ENCODE results near the gene SOX13. TPM values are rescaled to one million over a fixed set of nuclear protein-coding genes. Genes with fewer than 3 reads are reported as not detected.

The SOX13 gene
- total and polyA plus RNA-seq, 8 donors, result 4.1 to 42.6 (median 11.1) TPM

GRCh38 chr1:204093781-204094180, 20.9 kb downstream of the SOX13 start:
- peaks cover 53 to 77% (median 54%) of the 10 kb centered on the region in 4 donors for H3K4me1 ChIP-seq
- no peak for DNase-seq
- no peaks in the 10 kb centered on the region for H3K27me3 ChIP-seq
- no peak overlapping the region for H3K4me3 ChIP-seq
- H3K9me3 ChIP-seq, result no peaks in the 10 kb centered on the region
- TF ChIP-seq POLR2AphosphoS5 (IDR thresholded peaks at IDR 0.05), result no peak
- TF ChIP-seq CTCF (IDR thresholded peaks at IDR 0.05), result no peak
- no peak for TF ChIP-seq EP300 (IDR thresholded peaks at IDR 0.05)
- TF ChIP-seq POLR2A (IDR thresholded peaks at IDR 0.05), result no peak
- peak overlapping the region in 3 of 5 donors; percentile 44 to 63 (median 61) for H3K27ac ChIP-seq
- intact Hi-C loops (cut with DNase I; ENCODE audit: low total_unique reads), result no loop called here
- H3K36me3 ChIP-seq, result no peaks in the 10 kb centered on the region
- WGBS, 5 donors, result 55 to 71% (median 62%) methylated on average over 2 of the region's 2 CpGs

- Histone ChIP-seq H3K4me1 (peaks cover 50 to 76% (median 50%) of the 10 kb centered on the region in 4 donors), H3K36me3 (no peaks in the 10 kb centered on the region), H3K4me3 (no peak overlapping the region), H3K27me3 (no peaks in the 10 kb centered on the region), H3K27ac (peak overlapping the region in 4 of 5 donors; percentile 9 to 63 (median 52)), H3K9me3 (no peaks in the 10 kb centered on the region)
- TF ChIP-seq POLR2A (IDR thresholded peaks at IDR 0.05) (no peak), POLR2AphosphoS5 (IDR thresholded peaks at IDR 0.05) (no peak), EP300 (IDR thresholded peaks at IDR 0.05) (no peak), CTCF (IDR thresholded peaks at IDR 0.05) (no peak)
- no peak for DNase-seq
- WGBS, 5 donors, result 38 to 56% (median 51%) methylated on average over 5 to 6 of the region's 6 CpGs
- intact Hi-C loops (cut with DNase I; ENCODE audit: low total_unique reads), result no loop called here
Measured at GRCh38 chr1:204094313-204094729, 21.4 kb downstream of the SOX13 start.

- H3K9me3 ChIP-seq, result no peaks in the 10 kb centered on the region
- peaks cover 43 to 69% (median 44%) of the 10 kb centered on the region in 4 donors for H3K4me1 ChIP-seq
- DNase-seq, result no peak
- WGBS, 5 donors, result 57 to 74% (median 71%) methylated on average over 15 of the region's 15 CpGs
- no peaks in the 10 kb centered on the region for H3K27me3 ChIP-seq
- H3K4me3 ChIP-seq, result no peak overlapping the region
- intact Hi-C loops (cut with DNase I; ENCODE audit: low total_unique reads), result no loop called here
- H3K27ac ChIP-seq, result peak overlapping the region; percentile 9 to 63 (median 41)
- TF ChIP-seq POLR2AphosphoS5 (IDR thresholded peaks at IDR 0.05) (no peak), POLR2A (IDR thresholded peaks at IDR 0.05) (no peak), EP300 (IDR thresholded peaks at IDR 0.05) (no peak), CTCF (IDR thresholded peaks at IDR 0.05) (no peak)
- H3K36me3 ChIP-seq, result no peaks in the 10 kb centered on the region
Measured at GRCh38 chr1:204094856-204095634, 22.1 kb downstream of the SOX13 start.

- intact Hi-C loops (cut with DNase I; ENCODE audit: low total_unique reads), result no loop called here
- H3K36me3 ChIP-seq, result no peaks in the 10 kb centered on the region
- H3K4me1 ChIP-seq, result peaks cover 38 to 70% (median 47%) of the 10 kb centered on the region in 4 donors
- H3K27ac ChIP-seq, result no peak overlapping the region
- no peaks in the 10 kb centered on the region for H3K27me3 ChIP-seq
- no peaks in the 10 kb centered on the region for H3K9me3 ChIP-seq
- DNase-seq, result no peak
- WGBS, 5 donors, result 70 to 85% (median 78%) methylated on average over 3 of the region's 3 CpGs
- no peak for TF ChIP-seq CTCF (IDR thresholded peaks at IDR 0.05)
- TF ChIP-seq POLR2A (IDR thresholded peaks at IDR 0.05), result no peak
- H3K4me3 ChIP-seq, result no peak overlapping the region
Measured at GRCh38 chr1:204096931-204097330, 24.0 kb downstream of the SOX13 start.
